GM19240 (cell line): ENCODE data around the gene DRC3.
"Not testable (repeated sequence)": the region's sequence is repeated elsewhere in the genome, so short reads cannot be mapped to it uniquely, and the experiment has no call there.

Experiments
- DNase-seq: peaks from one replicate; pipeline ENCODE4 v3.0.0; 2011; ENCODE audit warnings: low spot score; ENCODE audit not compliant: insufficient read length

Gene DRC3

DNA sequence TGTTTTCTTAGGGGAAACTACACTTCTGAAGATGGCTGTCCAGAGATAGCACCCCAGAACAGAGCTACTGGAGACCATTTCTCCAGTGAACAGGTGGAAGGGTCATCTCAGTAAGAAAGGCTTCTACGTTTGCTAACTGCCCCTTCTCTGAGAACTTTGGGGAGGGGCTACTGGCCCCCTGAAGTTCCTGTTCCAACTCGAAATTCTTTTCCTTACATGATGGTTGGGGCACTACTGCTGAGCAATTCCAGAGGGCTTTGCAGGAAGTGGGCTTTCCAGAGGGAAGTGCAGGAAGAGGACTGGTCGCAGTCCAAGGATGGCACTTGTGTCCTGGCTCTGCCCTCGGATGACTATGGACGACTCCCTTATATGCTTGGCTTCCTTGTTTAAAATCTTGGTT is 31.6 kb upstream of the DRC3 start:
- DNase-seq: no peak

DNA sequence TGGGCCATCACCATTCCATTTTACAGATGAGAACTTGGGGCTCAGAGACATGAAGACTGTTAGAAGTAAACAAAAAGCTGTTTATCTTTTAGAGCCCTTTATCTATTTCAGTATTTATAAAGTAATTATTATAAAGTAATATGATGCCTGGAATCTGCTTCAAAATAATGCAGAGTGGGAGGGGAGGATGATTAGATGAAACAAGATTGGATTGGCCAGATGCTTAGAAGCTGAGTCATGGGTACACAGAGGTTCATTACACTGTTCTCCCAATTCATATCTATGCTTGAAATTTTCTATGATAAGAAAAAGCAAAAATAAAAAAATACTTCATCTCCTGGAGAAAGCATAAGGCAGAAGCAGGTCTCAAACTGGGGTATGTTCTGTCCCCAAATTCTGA is 29.8 kb upstream of the DRC3 start:
- DNase-seq: no peak

DNA sequence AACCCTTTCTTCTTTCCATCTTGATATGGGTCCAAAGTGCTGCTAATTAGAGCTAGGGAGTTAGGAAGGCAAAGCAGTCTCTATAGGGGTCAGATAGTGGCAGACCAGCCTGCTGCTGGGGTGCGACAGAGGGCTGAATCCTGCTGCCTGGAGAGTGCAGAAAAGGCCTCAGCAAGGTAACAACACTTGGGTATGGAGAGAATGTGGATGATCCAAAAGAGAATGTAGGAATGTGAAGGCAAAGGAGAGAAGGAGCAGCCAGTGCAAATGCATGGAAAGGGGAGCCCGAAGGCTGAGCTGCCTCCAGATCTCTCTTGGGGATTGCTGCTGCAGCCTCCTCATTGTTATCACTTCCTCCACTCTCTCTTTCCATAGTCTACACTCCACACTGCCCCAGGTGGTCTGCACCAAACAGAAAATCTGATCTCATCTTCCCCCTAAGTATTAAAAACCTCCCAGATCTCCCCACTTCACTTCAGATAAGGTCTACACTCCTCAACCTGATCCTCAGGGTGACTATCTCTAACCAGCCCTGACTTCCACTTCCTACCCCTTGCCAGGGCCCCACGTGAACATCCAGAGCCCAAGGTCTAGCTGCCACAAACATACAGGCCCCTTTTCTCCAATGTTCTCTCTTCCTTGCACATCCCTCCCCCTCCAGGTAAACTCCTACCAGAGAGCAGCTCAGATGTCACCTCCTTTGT is 29.2 kb upstream of the DRC3 start:
- no peak for DNase-seq

DNA sequence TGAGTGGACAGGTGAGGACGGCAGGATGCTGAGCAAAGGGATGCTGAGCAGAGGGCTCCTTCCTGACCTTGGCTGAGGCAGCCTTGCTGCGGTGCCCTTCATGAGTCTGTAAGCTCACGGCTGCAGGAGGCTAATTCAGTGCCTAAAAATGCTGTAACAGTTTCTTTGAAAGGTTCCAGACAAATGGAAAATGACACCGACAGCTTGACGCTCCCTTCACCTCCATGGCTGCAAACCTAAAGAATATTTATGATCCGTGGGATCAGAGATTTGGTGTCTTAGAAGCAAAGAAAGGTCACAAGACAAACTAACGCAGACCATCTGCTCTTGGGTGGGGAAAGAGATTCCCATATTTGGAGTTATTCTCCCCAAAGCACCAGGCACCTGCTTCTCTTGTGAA is 28.4 kb upstream of the DRC3 start:
- no peak for DNase-seq

DNA sequence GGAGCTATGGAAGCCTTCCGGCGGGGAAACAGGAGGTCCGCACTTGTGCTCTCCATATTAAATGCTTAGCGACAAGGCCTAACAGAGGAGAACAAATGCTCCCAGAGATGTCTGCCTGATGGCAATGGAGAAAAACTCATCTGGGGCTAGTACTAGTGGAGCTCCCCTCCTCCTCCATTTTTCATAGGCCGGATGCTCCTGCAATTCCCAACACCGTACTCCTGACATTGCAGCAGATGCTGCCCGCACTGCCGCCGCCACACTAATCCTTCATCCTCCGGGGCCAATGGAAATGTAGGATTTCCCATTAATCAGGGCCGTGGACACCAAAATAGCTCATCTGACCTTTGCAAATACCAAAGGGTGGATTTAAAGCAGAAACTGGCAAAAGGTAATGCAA is 27.9 kb upstream of the DRC3 start:
- no peak for DNase-seq

DNA sequence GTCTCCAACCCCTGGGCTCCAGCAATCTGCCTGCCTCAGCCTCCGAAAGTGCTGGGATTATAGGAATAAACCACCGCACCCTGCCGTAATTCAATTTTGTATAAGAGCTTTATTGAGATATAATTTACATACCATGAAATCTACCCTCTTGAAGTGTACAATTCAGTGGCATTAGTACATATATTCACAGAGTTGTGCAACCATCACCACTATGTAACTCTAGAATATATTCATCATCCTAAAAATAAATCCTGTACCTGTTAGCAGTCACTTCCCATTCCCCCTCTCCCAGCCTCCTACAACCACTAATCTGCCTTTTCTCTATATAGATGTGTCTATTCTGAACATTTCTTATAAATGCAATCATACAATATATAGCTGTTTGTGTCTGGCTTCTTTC is 26.6 kb upstream of the DRC3 start:
- no peak for DNase-seq

DNA sequence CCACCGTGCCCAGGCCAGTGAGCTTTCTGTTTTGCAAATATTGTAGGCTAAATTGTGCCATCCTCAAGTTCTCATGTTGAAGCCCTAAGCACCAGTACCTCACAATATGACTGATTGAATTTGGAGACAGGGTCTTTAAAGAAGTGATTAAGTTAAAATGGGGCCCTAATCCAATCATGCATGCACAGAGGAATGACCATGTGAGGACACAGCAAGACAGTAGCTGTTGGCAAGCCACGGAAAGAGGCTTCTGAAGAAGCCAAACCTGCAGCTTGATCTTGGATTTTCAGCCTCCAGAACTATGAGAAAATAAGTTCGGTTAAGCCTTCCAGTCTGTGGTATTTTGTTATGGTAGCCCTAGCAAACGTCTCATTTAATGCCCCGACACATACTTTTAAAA is 25.4 kb upstream of the DRC3 start:
- DNase-seq: no peak

DNA sequence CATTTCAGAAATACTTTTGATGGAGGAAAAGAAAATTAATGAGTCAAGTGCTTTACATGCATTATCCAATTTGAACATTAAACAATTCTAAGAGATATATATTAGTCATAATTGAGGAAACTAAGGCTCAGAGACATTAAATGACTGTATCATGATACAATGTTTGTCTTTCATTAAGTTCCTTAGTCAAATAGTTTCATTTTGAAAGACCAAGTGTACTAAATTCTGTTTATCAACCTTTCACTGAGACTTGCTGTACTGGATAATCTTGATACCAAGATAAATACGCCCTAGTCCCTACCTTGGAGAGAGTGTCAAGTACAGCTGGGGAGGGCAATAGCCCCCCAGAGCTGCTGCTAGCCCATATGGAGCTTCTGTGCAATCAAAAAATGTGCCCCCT is 24.7 kb upstream of the DRC3 start:
- DNase-seq: no peak

DNA sequence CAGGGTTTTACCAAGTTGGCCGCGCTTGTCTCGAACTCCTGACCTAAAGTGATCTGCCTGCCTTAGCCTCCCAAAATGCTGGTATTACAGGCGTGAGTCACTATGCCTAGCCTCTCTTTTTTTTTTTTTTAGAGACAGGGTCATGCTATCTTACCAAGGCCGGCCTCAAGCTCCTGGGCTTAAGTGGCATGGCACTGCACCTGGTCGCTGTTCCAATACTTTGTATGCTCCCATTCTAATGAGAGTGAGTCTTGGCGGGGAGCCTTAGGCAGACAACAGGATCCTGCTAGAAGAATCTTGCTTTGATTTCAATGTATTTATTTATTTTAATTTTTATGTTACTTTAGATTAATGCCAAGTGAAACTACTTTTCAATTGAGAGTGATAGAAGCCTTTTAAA is 22.3 kb upstream of the DRC3 start:
- DNase-seq: no peak

DNA sequence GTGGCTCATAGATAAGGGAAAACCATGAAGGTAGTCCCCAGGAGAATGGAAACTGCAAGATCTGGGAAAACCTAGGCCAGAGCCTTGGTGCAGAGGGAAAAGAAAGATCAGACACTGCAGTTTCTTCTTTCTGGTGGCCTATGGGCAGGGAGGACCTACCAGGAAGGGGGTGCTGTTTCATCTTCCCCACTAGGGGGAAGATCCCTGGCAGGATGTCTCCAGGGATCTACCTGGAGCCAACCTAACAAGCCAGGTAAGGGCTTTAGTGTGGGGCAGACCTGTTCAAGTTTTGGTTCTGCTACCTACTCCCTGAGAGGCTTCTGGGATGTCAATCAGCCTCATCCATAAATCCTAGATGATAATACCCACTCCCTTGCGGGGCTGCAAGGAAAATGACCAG is 21.9 kb upstream of the DRC3 start:
- no peak for DNase-seq

DNA sequence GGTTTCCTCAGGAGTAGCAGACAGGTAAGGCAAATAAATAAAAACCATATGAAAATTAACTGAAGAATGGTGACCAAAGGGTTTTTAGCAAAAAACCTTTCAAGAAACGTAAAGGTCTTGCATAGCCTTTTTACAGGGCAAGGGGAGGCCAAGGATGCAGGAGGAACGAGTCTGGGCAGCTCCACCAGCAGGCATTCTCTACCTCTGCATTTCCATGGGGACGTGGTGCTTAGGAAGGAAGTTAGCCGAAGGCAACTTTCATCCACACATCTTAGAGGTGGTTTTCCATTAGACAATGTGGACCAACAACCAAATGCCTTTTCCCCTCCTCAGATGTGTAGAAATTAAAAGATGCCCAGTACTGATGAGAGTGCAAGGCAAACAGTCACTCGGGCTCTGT is 21.1 kb upstream of the DRC3 start:
- DNase-seq: no peak

DNA sequence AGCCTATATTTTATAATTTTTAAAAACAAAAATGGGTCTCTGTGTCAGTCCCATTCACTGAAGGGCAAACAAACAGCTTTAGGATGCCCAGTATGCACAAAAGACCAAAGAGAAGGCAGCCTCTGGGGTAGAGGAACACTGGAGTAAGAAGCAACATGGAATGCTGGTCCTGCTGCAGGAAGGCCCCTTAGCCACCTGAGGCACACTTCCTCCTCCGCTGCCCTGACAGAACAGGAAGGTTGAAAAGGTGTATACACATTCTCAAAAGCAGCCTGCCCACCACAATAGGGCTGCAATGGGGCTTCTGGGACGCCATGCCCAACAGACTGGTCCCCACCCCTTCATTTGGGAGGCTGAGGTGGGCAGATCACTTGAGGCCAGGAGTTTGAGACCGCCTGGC is 20.0 kb upstream of the DRC3 start:
- no peak for DNase-seq

DNA sequence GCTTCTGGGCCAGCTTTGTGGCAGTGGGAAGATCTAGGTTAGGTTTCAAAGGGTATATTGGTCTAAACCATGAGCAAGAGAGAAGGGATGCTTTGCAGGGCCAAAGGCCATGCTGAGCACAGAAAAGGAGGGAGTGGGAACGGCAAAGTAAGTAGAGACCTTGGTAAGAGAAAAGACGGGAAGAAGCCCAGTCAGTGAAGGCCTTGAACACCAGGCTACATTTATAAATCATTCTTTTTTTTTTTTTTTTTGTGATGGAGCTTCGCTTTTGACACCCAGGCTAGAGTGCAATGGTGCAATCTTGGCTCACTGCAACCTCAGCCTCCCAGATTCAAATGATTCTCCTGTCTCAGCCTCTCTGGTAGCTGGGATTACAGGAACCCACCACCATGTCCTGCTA is 18.6 kb upstream of the DRC3 start:
- no peak for DNase-seq

DNA sequence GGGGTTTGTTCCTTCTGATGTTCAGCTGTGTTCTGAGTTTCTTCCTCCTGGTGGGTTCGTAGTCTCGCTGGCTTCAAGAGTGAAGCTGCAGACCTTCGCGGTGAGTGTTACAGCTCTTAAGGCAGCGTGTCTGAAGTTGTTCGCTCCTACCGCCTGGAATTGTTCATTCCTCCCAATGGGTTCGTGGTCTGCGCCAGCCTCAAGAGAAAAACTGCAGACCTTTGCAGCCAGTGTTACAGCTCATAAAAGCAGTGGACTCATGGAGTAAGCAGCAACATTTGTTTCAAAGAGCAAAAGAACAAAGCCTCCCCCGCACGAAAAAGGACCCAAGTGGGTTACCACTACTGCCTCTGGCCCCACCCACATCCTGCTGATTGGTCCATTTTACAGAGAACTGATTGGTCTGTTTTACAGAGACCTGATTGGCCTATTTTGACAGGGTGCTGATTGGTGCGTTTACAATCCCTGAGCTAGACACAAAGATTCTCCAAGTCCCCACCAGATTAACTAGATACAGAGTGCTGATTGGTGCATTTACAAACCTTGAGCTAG is 16.8 kb upstream of the DRC3 start:
- DNase-seq: not testable (repeated sequence)

DNA sequence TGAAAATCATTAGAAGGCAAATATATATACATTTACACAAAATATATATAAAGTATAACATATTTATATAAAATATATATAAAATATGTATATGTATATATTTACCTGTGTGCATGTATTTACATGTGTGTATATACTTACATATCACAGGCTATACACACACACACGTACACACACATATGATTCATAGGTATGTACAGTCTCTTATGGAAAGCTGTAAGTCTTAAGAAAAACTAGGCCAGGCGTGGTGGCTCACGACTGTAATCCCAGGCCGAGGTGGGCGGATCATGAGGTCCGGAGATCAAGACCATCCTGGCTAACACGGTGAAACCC is 15.1 kb upstream of the DRC3 start:
- DNase-seq: no peak

DNA sequence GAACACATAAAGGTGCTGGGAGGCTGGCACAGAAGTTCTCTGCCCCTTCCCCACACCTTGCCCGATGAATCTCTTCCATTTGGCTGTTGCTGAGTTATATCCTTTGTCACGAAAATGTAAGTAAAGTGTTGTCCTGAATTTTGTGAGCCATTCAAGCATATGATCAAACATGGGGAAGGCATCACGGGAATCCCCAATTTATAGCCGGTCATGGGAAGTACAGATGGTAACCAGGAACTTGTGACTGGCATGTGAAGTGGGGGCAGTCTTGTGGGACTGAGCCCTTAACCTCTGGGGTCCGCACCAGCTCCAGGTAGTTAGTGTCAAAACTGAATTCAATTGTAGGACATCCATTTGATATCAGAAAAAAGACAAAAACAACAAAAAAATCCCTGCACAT is 13.7 kb upstream of the DRC3 start:
- DNase-seq: no peak

DNA sequence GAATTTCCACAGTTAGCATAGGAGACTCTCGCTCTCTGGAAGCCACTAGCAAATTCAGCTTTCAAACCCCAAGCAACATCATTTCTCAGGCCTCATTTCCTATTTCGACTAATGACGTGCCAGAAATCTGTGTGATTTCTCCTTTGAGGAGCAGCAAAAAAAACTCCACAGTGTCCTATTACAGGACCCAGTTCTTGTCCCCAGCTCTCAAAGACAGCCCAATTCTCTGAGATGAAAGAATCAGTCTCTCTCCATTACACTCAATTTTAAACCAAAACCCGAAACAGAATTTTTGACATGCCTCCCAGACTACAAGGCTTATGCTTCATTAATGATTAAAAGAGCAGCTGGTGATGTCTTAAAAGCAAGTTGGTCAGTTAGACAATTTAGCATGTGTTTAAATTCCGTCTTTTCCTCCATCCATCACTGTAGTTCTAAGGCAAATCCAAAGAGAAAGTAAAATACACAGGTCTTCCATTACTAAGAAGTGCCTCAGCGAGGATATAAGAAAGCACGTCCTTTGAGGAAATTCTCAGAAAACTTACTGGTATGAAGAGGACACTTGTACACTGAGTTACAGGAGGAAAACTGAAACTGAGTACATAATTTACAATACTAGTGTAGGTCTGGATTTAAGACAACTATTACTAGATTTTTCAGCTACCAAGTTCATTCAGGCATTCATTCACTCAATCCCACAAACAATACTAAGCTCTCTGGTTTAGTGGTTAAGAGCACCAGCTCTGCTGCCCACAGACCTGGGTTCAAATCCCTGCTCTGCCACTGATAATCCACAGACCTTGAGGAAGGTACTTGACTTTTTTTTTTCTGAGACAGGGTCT is 12.9 kb upstream of the DRC3 start:
- DNase-seq: peak; percentile 53

DNA sequence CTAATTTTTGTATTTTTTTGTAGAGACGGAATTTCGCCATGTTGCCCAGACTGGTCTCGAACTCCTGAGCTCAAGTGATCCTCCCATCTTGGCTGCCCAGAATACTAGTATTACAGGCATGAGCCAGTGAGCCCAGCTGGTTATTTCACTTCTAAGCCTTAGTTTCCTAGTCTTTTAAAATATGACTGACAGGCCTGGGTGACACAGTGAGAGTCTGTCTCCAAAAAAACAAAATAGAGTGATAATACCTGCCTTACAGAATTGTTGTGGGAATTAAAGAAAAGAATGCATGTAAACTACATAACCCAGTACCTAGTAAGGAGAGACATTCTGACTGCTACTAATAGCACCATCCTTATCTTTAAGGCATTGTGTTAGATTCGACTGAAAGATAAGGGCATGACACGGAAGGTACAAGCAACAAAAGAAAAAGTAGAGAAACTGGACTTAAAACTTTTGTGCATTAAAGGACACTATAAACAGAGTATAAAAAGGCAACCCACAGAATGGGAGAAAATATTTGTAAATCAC is 12.1 kb upstream of the DRC3 start:
- no peak for DNase-seq

DNA sequence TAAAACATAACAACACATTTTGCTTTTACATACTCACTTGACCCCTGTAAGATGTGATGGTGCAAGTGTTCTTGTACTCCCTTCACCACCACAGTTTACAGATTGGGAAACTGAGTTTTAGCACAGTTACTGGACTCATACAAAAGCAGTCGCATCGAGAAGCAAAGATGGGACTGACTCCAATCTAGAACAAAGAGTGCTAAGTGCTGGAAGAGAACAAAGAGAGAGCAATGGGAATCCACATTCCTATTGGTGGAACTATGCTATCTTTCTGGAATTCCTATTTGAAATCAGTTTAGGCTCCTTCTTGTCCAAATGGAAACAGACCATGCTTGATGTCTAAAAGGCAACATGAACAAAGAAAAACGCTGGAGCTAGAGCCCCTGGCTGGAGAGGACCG is 9.6 kb upstream of the DRC3 start:
- DNase-seq: no peak

DNA sequence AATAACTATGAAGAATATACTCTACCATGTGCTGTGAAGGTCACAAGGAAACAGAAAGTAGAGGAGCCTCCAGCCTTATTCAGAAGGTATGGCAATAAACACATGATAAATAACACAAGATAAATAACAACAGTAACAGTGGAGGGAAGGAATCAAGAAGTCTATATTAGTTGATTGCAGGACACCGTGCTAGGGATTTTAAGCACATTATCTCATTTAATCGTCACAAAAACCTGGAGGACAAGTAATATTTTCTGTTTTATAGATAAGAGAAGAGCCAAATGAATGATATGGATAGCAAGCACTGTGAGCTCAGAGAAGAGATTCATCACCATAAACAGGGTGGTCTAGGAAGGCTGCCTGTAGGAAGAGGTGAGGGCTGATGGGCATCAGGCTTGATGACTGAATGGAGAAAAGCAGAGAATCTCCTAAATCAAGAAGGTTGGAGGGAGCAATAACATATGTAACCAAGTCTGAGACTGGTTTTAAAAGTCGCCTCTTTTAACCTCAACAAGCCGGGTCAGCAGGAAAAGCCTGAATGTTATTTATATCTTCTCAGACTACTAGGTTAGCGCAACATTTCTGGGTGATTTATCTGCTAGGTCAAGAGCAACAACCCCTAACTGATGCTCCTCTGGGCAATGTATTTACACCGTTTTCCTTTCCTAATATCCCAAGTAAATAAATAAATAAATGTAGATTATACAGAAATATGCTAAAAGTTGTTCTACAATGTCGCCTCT is 8.8 kb upstream of the DRC3 start:
- DNase-seq: no peak

DNA sequence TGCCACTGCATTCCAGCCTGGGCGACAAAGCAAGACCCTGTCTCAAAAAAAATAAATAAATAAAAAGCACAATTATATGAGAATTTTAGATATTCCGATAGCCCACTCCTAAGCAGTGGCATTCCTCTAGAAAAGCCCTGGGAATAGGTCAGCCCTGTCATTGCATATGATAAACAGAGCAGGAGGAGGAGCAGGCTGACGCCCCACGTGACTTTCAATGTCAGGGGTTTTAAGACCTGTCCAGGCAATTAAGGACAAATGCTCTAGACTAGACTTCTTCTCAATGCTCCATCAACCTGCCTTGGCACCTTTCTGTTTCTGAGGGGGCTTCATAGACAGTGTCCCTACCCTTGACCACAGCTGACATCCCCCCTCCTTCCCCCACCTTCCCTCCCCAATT is 8.0 kb upstream of the DRC3 start:
- DNase-seq: no peak

DNA sequence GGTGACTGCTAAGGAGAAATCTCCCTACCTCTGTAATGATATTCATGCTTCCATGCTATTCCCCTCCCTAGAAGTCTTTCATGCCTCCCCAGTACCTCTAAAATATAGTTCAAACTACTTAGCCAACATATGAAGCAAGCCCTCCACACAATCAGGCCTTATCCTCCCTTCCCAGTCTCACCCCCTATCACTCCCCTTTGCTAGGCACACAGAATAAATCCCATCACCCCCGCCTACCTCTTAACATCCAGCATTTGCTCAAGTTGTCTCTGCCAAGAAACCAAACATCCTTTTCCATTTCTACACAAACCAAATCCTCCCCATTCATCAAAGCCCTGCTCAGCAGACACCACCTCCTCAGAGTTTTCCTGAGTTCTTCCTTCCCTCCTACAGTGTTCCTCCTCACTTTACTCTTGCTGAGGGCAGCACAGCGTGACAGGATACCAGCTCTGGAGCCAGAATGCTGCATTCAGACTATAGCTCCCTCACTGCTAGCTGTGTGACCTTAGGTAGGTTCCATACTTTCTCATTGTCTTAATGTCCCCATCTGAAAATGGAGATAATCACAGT is 7.4 kb upstream of the DRC3 start:
- DNase-seq: no peak
